CMK (cell line): ENCODE results near the gene MYCN.
"Not testable (repeated sequence)": the region's sequence is repeated elsewhere in the genome, so short reads cannot be mapped to it uniquely, and the experiment has no call there.

ENCODE experiments used
- DNase-seq: peaks from one replicate; pipeline ENCODE4 v3.0.0-alpha.2; 2010; ENCODE audit warnings: low read depth

MYCN gene

DNA sequence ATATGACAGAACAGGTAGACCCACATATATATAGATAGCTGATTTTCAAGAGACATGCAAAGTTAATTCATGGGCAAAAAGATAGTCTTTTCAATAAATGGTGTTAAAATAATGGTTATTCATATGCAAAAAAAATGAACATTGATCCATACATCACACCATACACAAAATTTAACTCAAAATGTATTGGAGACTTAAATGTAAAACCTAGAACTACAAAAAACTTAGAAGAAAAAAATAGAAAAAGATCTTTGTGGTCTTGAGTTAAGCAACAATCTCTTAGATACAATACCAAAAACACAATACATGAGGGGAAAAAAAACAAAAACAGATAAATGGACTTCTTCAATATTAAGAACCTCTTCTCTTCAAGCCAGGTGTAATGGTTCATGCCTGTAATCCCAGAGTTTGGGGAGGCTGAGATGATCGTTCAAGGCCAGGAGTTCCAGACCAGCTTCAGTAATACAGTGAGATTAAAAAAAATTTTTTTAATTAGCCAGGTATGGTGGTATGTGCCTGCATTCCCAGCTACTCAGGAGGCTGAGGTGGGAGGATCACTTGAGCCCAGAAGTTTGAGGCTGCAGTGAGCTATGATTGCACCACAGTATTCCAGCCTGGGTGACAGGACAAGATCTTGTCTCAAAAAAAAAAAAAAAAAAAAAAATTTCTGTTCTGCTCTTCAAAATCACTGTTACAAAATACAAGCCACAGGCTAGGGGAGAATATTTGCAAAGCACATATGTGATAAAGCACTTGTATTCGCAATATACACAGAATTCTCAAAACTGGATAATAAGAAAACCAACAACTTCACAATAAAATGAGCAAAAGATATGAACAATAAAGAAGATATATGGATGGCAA lies 32.7 kb upstream of the MYCN start:
- DNase-seq, result no peak

DNA sequence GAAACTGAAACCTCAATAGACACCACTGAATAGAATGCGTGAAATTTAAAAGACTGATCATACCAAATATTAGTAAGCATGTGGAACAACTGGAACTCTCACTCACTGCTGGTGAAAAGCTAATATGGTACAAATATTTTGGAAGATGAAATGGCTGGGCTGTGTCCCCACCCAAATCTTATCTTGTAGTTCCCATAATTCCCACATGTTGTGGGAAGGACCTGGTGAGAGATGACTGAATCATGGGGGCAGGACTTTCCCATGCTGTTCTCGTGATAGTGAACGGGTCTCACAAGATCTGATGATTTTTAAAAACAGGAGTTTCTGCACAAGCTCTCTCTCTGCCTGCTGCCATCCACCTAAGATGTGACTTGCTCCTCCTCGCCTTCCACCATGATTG lies 32.0 kb upstream of the MYCN start:
- DNase-seq, result no peak

DNA sequence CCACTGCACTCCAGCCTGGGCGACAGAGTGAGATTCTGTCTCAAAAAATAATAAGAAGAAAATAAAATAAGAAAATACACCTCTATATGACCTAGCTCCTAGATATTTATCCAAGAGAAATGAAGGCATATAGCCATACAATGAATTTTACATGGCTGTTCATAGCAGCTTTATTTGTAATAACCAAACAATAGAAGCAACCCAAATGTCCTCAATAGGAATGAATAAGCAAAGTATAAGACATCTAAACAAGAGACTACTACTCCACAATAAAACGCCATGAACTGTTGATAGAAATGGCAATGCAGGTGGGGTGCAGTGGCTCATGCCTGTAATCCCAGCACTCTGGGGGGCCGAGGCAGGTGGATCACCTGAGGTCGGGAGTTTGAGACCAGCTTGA lies 31.2 kb upstream of the MYCN start:
- DNase-seq, result no peak

DNA sequence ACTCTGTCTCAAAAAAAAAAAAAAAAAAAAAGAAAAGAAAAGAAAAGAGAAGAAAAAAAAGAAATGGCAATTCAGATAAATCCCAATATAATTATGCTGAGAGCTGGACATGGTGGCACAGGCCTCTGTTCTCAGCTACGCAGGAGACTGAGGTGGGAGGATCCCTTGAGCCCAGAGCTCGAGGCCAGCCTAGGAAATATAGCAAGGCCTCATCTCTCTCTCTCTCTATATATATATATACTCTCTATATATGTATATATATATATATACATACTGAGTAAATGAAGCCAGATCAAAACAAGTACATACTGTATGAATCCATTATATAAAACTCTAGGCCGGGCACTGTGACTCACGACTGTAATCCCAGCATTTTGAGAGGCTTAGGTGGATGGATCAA lies 30.6 kb upstream of the MYCN start:
- DNase-seq, result no peak

DNA sequence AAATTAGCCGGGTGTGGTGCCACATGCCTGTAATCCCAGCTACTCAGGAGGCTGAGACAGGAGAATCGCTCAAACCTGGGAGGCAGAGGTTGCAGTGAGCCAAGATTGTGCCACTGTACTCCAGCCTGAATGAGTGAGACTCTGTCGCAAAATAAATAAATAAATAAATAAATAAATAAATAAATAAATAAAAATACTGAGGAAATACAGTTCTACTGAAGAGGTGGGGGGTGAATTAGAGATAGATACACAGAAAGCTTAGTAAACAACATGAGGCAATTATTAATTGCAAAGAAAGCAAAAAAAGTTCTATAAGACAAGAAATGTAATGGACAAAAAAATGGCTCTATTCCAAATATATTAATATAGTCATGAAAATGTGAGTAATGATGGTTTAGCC lies 29.1 kb upstream of the MYCN start:
- DNase-seq, result not testable (repeated sequence)

DNA sequence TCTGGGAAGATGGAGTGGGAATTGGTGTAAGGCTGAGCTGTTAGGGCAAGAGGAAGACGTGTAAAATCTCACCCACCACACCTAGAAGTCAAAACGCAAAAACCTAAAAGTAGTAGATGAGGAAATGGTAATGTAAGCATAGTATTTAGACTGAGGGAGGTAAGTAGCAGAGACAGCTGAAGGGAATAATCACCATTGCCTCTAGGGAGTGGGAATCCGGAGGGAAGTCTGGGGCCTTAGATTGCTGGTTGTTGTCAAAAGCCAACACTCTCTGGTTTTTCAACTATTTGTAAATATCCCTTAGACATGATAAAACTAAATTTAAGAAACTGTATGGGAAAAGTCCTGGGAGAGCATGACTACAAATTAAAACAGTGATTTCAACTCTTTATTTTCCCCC lies 28.7 kb upstream of the MYCN start:
- no peak for DNase-seq

DNA sequence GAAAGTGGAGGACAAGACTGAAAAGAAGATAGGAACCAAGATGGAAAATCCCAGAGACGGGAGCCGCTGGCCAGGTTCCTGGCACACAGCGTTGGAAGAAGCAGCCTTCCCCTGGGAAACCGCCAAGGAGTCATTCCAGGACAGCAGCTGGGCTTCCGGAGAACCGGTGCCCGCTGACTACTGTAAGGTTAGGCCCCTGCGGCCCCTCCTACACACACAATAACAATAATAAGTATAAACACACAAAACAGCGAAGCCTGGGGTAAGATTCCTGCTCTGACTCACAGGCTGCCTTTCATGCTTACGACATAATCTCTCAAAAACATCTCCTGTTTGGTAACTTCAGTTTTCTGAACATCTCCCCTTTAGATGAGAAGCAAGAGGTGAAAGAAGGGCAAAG lies 28.1 kb upstream of the MYCN start:
- no peak for DNase-seq

DNA sequence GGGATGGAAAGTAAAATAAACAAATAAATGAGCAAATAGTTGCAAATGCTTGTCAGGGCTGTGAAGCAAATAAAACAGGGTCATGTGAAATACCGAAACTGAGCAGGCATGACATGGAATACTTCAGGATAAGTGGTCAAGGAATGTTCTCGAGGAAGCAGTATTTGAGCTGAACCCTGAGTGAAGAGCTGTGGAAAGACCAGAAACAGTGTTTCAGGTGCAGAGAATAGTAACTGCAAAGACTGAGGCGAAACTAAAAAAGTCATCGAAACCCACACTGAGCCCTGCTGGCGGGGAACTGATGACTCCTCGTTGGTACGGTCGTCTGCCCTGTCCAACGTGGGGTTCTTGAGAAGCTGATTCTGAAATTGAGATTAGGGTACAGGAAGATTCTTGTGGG lies 27.2 kb upstream of the MYCN start:
- DNase-seq, result no peak

DNA sequence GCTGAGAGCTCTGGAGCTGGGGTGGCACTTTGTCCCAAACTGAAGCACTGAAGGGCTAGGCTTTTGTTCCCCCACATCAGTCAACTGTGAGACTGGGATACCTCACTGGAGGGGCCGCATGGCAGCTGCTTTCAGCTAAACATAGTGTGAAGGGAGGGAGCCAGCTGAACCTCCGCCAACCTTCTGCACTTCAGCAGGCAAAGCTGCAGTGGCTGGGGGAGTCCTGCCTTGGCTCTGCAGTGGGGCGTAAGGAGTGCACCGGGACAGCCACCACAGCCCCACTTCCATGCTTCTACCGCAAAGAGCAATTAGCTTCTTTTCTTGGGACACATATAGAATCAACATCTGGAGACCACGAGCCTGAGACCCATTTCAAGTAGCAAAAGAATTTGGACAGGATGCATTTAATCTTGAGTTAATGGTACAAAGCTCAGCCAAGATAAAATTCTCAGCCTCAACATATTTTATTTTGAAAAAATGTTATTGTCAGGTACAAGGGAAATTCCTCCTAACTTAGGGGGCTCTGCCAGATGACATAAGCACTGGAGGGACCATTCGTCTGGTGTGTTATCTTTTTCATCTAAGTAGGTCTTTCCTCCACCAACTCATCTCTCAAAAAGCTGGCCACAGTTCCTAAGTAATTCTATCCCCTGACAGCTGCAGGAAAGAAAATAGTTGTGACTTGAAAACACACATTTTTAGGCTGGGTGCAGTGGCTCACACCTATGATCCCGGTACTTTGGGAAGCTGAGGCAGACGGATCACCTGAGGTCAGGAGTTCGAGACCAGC lies 25.6 kb upstream of the MYCN start:
- DNase-seq, result no peak

DNA sequence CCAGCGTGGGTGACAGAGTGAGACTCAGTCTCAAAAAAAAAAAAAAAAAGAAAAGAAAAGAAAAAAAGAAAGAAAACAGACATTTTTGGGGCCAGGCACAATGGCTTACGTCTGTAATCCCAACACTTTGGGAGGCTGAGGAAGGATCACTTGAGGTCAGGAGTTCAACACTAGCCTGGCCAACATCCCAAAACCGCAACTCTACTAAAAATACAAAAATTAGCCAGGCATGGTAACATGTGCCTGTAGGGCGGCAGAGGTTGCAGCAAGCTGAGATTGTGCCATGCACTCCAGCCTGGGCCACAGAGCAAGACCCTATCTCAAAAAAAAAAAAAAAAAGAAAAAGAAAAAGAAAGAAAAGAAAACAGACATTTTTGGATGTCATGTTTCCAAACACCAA lies 24.8 kb upstream of the MYCN start:
- not testable (repeated sequence) for DNase-seq

DNA sequence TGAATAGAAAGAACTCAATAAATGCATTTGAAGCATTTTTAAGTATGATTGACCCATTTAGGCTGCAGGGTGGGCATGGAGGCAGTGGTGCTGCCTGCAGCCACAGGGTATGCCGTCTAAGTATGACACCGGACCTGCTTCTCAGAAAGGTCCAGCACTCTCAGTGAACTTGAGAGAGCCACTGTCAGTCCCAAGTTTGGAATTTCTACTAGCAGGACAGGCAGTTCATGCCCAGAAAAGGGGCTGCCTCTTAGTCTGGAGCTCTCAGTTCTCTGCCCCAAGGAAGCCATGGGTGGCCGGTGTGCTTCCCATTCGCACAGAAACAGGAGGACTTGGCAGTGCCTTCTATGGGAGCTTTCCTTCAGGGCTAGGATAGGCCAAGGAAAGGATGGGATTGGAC lies 24.0 kb upstream of the MYCN start:
- no peak for DNase-seq

DNA sequence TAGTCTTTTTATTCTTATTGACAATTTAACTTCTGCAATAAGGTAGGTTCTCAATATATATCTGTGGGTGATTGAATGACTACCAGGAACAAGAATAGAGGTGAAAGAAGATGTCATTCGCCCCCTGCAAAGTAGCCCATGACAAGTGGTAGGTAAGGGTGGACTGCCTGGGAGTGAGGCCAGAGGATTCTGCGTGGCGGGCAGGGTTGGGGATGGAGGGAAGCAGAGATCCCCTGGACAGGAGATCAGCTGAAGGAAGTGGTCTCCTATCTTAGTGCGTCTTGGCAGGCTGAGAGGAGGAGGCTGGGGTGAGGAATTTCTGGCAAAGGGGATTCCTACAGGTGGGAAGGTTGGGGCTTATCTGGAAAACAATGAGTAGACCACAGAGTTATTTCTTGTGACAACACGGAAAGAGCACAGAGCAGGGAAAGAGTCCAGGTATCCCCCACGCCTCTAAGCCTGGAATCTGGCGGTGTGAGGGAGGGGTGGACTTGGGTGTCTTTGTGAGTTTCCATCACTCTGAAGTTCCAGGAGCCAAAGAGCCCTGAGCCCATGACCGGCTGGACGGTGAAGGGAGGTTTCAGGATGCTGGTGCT lies 21.5 kb upstream of the MYCN start:
- no peak for DNase-seq

DNA sequence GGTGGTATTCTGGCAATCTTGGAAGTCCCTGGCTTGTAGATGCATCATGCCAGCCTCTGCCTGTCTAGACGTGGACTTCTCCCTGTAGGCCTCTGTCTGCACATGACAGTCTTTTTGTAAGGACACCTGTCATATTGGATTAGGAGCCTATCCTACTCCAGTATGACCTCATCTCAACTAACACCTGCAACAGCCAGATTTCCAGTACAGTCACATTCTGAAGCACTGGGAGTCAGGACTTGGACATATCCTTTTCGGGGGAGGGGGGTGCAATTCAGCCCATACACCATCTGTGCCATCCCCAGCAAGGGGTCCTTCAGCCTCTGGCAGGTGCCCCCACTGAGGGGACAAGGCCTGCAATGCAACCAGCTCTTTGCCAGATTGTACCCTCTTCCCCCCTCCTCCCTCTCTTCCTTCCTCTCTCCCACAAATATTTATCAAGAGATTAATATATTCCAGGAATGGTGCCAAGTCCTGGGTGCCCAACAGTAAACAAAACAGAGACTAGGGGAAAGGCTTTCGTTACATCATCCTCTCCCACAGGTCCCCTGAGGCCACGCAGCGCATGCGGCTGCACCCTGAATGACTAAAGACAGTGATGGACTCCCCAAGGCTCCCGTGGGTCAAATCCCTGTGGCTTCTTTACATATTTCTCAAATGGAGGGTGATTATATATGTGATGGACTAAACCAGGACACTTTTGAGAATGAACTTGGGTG lies 20.5 kb upstream of the MYCN start:
- DNase-seq, result no peak

DNA sequence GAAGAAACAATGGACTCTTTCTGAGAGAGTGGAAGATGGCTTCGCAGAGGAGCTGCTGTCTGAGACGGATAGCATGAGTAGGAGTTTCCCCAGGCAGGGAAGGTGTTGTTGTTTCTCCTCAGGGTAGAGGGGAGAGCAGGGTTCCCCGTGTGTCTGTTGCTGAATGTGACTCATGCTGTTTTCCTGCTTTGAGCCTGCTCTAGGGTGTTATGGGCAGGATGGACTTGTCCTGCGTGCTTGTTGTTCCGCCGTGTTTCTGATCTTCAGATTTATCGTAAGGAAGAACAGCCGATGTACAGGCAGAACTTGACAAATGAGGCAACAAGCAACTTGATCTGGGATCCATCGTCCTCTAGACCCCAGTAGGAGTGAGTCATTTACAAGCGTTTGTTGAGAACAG lies 19.7 kb upstream of the MYCN start:
- DNase-seq, result no peak

DNA sequence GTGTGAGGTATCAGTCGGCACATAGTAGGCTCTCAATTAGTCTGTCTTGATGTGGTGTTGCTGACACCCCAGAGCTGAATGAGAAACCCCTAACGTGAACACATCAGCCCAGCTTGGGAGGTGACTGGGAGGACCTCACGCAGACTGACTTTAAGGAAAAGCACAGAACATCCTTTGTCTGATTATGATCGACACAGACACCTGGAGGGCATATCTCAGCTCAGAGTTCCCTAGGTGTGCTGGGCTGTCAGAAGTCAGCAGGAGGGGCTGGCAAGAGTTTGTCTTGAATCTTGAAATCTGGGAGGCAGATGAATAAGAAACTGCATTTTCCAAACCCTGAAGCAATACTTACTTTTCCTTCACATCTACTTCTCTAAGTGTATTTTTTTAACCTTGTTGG lies 16.8 kb upstream of the MYCN start:
- no peak for DNase-seq

DNA sequence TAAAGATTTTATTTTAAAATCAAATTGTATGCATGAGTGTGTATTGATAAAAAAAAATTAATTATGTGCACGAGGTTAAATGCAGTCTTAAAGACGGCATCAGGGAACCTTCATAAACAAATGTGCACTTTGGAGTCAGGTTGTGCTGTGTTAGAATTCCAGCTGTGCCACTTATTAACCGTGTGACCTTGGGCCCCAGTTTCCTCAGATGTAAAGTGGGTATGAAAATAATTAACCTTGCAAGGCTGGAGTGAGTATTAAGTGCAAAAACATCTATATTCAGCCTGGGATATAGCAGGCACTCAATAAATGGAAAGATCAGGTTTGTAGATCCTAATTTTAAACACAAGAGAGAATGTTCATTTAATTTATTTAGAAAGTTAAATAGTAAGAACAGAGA lies 14.5 kb upstream of the MYCN start:
- no peak for DNase-seq

DNA sequence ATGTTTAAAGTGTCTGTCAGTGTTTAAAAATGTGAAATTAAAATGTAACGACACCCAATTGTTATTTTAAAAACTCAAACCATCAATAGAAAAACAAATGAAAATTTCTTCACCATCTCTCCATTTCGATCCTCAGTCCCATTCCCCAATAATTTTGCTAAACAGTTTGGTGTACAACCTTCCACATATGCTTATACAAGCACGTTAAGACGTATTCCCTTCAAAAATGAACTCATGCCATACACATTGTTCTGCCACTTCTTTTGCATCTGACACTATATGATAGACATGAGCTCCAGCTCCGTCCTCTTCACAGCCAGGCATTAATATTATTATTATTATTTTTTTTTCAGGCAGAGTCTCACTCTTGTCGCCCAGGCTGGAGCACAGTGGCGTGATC lies 14.1 kb upstream of the MYCN start:
- DNase-seq, result no peak

DNA sequence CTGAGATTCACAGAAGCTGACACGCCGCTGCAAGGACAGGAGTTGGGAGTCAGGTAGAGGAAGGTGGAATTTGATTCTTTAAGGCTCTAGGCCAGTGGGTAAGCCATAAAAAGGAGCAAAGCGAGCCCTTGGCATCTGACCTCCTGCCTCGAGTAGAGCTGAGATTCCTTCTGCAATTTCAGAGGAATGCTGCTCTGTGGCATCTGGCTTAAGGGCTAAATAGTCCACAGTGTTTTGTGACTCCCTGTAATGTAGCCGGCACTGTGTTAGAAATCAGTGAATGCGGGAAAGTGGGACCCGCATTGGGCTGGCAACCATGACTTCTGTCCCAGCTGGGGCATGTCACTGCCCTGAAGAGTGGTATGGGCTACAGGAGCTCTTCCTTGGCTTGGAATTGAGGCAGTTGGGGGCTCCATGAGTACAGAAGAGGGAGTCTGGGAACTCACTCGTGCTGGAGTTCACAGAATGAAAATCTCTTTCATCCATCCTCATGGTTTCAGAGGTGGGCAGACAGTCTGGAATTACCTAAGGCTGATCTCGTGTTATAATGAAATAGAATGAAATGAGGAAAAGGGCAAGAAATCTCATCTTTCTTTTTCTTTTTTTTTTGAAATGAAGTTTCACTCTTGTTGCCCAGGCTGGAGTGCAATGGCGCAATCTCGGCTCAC lies 12.7 kb upstream of the MYCN start:
- no peak for DNase-seq

DNA sequence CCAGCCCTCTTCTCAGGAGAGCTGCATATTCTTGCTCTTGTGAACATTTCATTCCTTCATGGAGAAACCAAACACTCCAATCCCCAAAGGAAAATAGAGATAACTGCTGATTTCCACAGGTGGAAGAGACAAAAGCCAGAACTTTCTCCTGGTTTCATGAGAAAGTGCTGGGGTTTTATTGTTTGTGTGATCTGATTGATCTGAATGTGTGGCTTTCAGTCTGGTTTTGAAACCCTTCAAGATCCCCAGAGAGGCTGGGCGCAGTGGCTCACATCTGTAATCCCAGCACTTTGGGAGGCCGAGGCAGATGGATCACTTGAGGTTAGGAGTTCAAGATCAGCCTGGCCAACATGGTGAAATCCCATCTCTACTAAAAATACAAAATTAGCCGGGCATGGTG lies 11.3 kb upstream of the MYCN start:
- not testable (repeated sequence) for DNase-seq

DNA sequence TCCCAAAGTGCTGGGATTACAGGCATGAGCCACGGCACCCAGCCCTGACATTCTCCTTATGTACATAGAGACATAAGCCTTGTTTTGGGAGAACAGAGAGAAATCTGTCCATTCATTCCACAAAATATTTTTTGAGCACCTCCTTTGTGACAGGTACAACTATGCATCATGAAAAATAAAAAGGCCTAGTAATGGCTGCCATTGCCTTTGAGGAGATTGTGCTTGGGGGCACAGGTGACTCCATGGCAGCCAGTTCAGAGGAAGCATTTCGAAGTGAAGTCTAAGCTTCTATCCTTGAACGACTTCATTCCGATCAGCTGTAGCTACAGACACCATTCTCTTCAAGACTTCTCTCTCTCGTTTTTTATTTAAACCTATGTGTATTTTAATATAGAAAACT lies 10.5 kb upstream of the MYCN start:
- DNase-seq, result no peak

DNA sequence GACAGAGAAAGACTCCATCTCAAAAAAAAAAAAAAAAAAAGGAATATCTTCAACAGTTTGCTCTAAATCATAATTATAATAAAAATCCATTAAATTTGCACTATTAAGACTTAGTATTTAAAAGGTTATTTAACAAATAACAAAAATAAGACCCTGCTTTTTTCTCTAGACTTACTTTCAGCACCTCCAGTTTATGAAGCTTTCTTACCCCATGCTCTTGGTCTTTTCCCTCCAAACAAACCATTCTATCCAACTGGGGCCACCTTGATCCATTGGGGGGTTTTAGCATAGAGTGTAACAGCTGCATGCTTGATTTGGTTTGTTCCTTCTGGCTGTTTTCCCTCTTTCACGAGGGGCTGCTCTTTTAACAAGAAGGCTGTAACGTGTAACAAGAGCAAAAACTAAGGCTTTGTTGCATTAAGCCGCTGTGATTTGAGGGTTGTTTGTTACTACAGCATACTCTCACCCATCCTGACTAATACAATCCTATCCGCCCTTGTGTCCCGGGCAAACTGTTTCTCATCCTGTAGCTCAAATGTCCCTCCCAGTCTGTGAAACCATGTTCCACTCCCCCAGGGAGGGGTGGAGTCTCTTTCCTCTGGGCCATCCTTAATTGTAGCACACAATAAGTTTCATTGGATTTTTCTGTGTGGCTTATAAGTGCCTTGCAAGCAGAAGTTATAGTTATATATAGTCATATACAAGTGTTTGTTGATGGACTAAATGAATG lies 9.6 kb upstream of the MYCN start:
- DNase-seq, result no peak
